Dermis microvascular lymphatic vessel endothelial cell (primary cell): Measurements from ENCODE around the gene CHMP6. TPM values are rescaled to one million over a fixed set of nuclear protein-coding genes. Genes with fewer than 3 reads are reported as not detected.

ENCODE experiments used
- DNase-seq, 2 donors: peaks; one replicate each; pipeline versions ENCODE4 v3.0.0 to v3.0.0-alpha.2; 2010; ENCODE audit warnings: low read depth in 2 of 2
- total RNA-seq: library from RNA; depleted of rRNA; stranded (reverse); fragments of >200 nt; gene quantifications from 2 replicates; pipeline ENCODE4 v1.2.1, GENCODE V29; 2014

Gene CHMP6
- total RNA-seq, 1 donor from 2014 or later = 12.3 TPM

DNA sequence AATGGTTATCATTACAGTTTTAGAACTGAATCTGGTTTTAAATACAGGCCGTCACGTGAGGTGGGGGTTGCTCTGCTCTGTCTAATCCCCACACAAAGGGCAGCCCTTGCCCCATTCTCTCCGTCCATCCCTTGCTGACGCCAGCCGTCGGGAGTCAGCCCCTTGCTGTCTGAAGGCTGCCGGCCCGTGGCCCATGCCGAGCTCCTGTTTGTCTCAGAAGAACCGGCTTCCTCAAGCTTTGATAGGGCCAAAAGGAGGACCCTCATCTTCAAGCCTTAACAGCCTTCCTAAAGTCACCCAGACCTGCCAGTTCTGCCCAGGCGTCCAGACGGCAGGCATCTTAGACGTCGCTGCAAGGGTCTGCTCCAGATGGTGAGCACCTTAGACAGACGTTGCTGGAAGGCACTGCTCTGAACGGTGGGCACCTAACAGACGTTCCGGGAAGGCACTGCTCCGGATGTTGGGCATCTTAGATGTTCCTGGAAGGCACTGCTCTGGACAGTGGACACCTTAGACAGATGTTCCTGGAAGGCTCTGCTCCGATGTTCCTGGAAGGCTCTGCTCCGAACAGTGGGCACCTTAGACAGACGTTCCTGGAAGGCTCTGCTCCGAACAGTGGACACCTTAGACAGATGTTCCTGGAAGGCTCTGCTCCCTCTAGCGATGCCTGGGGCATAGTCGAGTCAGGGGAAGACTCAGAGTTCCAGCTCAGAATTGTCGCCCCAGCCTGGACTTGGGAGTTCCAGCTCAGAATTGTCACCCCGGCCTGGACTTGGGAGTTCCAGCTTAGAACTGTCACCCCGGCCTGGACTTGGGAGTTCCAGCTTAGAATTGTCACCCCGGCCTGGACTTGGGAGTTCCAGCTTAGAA is 35.1 kb upstream of the CHMP6 start:
- DNase-seq = no peak

DNA sequence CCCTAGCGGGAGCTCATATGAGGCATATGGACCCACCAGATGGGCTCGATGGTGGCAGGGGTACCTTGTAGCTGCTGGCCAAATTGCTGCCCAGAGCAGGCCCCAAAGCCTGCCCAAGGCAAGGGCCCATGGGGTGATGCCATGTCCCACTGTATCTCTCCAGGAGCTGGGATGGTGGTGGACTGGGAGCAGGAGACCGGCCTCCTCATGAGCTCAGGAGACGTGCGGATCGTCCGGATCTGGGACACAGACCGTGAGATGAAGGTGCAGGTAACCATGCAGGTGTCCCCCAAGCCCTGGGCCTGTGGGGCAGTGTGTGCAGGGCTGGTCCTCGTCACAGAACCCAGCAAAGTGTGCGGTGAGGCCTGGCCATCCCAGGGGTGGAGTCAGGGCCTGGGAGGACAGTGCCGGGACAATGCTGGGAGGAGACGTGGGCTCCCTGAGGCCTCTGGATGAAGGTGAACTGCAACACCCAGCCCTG is 34.1 kb upstream of the CHMP6 start:
- no peak for DNase-seq

- DNase-seq = no peak
Observed at GRCh38 chr17:80959330-80960036, 32.2 kb upstream of the CHMP6 start.

DNA sequence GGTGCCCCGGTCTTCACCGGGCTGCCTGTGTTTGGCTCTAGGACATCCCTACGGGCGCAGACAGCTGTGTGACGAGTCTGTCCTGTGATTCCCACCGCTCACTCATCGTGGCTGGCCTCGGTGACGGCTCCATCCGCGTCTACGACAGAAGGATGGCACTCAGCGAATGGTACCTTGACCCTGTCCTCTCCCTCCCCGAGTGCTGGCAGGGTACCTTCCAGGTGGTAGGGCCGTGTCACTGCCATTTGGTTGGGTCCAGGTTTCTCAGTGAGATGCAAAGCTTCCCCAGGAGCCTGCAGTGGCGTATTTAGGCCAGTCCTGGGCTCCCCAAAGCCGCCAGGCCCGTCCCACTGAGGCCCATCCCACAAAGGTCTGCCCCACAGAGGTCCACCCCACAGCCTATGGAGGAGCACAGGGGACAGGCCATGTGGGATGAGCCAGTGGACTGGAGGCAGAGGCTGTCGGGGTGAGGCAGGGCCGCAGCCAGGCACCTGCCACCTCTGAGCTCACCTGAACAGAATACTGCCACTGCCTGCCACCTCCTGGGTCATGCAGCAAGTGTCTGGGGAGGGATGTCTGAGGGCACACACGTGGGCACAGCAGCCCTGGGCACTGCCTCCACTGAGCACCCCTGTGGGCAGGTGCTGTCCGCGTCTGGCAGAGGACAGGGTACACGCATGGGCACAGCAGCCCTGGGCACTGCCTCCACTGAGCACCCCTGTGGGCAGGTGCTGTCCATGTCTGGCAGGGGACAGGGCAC is 31.4 kb upstream of the CHMP6 start:
- DNase-seq = no peak

GRCh38 chr17:80960797-80961452 is 30.7 kb upstream of the CHMP6 start:
- no peak for DNase-seq

GRCh38 chr17:80961541-80962330 is 29.9 kb upstream of the CHMP6 start:
- no peak for DNase-seq

DNA sequence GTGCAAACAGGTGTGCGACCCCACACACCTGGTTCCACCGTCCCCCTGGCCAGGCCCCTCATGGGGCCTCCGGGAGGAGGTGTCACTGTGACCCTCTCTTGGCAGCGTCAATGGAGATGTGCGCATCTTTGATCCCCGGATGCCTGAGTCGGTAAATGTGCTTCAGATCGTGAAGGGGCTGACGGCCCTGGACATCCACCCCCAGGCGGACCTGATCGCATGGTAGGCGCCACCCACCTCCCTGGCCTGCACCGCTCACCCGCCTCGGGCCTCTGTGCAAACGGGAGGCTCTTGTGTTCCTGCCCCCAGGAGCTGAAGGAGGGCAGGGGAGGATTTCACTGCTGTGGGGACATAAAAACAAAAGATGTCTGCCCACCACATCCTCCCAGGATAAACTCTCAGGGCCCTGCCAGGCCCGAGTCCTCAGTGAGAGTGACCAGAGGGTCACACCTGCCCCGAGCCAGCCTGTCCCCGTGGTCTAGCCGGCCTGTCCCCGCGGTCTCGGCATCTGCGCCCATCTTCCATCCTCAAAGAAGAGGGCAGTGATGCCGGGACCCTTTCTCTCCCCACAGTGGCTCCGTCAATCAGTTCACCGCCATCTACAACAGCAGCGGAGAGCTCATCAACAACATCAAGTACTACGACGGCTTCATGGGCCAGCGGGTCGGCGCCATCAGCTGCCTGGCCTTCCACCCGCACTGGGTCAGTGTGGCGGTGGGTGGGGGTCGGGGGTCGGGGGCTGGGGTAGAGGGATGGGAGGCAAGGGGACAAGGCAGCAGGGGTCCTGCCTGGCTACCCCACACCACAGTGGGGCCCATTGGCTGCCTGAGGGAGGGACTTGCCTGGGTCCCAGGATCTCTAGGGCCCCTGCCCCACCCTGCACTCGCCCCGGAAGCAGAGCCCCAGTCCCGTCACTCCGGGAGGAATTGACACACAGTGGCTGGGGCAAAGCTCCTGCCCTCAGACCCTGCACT is 29.0 kb upstream of the CHMP6 start:
- no peak for DNase-seq

DNA sequence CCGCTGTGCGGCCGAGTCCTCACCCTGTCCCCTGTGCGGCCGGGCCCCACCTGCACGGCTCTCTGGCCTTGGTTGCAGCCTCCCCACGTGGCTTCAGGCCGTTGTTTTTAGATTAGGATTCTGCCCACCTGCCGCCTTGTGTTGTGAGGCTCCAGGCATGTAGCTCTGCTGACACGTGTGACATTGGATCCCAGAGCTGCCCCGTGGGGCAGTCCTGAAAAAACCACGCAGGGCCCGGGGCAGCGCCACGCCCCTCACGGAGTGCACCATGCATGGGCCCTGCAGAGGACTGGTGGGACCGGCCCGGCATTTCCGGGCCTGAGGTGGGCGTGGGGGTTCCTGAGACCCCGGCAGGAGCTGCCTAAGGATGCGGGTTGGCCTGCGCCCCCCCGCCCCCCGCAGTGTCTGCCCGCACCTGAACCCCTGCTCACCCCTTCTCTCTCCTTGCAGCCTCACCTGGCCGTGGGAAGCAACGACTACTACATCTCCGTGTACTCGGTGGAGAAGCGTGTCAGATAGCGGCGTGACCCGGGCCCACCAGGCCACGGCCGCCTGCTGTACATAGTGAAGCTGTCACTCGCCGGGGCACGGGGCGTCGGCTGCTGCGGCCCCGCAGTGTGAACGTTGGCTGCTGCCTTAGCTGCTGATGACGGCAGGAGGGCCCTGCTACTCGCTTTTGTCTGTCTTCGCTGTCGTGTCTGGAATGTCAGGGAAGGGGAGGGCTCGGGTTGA is 27.7 kb upstream of the CHMP6 start:
- DNase-seq = no peak

- no peak for DNase-seq
Observed at GRCh38 chr17:80964544-80964856, 27.1 kb upstream of the CHMP6 start.

GRCh38 chr17:80964859-80965580 is 26.6 kb upstream of the CHMP6 start:
- DNase-seq = no peak

DNA sequence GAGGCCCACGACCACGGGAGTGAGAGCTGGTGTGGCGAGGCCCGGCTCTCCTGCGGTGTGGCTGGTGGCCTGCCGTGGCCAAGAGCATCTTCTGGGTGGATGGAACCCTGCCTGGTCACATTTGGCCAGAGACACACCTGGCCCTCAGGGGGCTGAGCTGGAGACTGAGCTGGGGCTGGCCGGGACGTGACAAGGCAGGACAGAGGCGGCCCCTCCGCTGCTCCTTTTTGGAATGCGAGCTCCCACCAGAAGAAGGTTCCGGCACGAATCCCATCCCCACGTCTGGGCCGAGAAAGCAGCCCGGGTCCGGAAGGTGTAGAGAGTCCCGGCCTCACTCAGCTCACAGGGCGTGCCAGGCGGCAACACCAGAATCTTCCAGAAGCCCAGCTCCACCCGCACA is 26.0 kb upstream of the CHMP6 start:
- no peak for DNase-seq

DNA sequence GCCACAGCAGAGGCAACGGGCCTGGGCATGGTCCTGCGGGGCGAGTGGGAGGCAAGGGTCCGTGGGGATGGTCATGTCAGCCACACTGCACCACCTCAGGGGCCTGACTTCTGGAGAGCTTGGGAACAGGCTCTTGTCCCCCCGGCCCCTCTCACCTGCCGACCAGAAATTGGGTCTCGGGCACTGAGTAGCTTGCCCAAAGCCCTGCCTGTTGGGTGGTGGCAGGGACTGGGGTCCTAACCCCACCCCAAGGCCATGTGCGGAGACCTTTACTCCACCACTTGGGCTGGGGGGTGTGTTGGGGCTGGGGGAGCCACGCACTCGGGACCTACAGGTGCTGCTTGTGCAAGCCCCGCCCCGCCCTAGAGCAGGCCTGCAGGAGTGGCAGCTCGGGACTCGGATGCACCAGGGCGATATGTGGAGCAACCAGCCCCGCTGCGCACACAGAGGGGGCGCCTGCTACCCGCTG is 24.2 kb upstream of the CHMP6 start:
- DNase-seq = no peak

DNA sequence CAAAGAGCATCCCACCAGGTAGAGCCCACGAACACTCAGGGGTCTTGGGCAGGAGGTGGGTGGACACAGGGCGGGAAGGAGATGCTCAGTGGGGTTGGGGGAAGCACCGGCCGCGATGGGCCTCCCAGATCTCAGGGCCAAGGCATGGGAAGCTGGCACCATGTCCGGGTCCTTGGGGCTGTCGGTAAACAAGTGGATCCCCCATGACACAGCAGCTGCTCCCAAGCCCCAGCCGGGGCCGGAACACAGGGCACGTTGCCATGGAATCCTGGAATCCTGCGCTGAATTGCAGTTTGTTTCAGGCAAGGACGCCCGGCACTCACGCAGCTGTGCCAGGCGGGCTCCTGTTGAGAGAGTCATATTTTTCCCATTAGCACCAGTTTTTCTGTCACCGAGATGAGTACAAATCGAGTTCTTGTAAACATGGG is 23.0 kb upstream of the CHMP6 start:
- peak; percentile 43 to 47 for DNase-seq

DNA sequence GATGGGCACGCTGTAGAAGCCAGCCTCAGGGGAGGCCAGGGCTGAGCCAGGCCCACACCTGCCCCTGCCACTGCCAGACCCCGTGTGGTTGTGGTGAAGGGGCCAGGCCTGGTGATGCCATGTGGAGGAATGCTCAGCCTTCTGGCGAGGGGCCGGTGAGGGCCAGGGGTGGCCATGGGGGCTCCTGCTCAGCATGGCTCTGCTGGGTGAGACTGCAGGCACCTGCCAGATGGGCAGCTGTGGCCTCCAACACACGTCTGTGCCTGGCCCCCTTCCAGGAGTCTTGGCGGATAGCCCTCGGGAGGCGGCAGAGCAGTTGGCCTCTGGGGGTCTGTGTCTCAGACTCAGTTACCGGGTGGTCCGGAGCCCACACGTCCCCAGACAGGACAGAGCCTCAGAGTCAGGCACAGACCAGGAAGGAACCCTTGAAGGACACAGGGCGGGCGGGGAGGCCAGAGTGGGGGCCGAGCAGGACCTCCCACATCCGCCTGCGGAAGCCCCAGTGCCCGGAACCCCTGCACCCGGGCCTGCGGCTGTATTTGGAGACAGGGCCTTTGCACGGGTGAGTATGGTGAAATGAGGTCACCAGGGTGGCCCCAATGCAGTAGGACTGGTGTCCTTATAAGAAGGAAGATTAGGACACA is 22.5 kb upstream of the CHMP6 start:
- no peak for DNase-seq

DNA sequence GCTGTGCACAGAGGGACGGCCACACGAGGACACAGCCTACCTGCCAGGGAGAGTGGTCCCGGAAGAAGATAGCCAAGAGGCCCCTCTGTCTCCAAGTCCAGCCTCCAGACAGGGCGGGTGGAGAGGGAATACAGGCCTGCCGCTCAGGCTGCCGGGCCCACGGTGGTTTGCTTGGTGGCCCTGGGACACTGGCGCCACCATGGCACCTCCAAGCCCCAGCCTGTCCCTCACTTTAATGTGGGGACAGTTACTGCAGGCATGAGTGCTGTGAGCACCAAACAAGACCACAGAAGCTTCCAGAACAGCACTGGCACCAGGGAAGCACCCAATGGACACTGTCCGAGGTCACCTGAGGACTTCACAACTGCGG is 22.0 kb upstream of the CHMP6 start:
- DNase-seq = no peak

GRCh38 chr17:80970044-80970761 is 21.4 kb upstream of the CHMP6 start:
- peak; percentile 7 to 35 for DNase-seq
